ENCODE measurements around the gene ACSL6.

Gene ACSL6

DNA sequence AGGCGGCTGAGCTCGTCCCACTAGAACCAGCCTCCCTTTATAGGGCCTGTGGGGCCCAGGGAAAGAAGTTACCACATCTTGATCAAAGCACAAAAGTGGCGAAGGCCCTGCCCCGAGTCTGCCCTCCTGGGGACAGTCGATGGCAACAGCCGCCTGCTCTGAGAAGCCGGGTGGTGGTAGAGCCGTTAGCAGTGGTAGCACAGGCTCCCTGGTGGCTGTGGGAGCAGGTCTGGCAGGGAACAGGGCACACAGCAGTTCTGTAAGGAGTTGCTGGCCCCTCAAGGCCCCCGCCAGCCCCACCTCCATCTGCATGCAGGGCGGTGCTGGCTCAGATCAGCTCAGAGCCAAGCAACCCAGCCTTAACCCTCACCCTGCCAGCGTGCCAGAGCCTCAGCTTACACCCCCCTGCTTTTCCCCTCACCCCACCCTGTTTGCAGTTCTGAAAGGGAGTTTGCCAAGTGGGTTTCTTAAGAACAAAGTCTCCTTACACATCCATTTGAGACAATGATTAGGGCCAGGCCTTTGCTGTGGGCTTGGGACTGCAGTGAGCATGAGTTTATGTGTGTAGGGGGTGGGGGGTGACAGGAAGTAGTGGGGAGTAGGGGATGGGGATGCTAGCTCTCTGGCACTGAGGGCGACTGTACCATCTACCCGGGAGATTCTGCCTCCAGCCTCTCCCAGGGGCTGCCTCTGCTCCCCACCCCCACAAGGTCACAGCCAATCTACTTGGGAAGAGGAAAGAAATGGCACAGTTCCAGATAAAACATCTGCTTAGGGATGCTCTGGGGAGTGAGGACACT lies 11.8 kb downstream of the ACSL6 start:
- TF ChIP-seq, protein P1, sequence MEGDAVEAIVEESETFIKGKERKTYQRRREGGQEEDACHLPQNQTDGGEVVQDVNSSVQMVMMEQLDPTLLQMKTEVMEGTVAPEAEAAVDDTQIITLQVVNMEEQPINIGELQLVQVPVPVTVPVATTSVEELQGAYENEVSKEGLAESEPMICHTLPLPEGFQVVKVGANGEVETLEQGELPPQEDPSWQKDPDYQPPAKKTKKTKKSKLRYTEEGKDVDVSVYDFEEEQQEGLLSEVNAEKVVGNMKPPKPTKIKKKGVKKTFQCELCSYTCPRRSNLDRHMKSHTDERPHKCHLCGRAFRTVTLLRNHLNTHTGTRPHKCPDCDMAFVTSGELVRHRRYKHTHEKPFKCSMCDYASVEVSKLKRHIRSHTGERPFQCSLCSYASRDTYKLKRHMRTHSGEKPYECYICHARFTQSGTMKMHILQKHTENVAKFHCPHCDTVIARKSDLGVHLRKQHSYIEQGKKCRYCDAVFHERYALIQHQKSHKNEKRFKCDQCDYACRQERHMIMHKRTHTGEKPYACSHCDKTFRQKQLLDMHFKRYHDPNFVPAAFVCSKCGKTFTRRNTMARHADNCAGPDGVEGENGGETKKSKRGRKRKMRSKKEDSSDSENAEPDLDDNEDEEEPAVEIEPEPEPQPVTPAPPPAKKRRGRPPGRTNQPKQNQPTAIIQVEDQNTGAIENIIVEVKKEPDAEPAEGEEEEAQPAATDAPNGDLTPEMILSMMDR (IDR thresholded peaks at IDR 0.05) = no peak

DNA sequence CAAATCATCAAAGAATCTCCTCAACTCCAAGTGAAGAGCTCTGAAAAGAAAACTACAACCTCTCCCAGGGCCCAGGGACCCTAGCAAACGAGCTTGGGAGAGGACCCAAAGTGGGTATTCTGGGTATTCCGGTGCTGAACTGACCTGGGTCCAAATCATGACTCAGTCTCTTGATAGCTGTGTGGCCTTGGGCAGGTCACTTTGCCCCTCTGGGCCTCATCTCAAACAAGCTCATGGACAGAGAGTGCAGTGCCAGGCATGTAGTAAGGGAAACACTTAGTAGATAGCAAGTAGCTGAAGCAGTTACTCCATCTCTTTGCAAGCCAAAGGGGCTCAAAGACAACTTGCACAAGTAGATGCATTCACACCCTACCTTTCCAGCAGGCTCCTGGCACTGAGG lies 12.4 kb downstream of the ACSL6 start:
- TF ChIP-seq, protein P1 (IDR thresholded peaks at IDR 0.05) = no peak

GRCh38 chr5:131998431-131999040 lies 12.9 kb downstream of the ACSL6 start:
- TF ChIP-seq, protein P1 (IDR thresholded peaks at IDR 0.05) = no peak

- TF ChIP-seq, protein P1 (IDR thresholded peaks at IDR 0.05) = no peak
Measured at GRCh38 chr5:131997727-131998117, 13.7 kb downstream of the ACSL6 start.

- TF ChIP-seq, protein P1 (IDR thresholded peaks at IDR 0.05) = no peak
Measured at GRCh38 chr5:131997026-131997726, 14.3 kb downstream of the ACSL6 start.

GRCh38 chr5:131996210-131997025 lies 15.0 kb downstream of the ACSL6 start:
- TF ChIP-seq, protein P1 (IDR thresholded peaks at IDR 0.05) = no peak

All from LNCAP (cell line).